Fibroblast of lung (primary cell): ENCODE results near the gene OTC.

ENCODE experiments used
- CTCF ChIP-seq, 2 donors: IDR thresholded peaks in 1 of 2; conservative IDR thresholded peaks in 1 of 2; 1 replicate in 1 of 2; 2 replicates in 1 of 2; pipeline ENCODE4 v1.5.1; 2011 to 2012; ENCODE audit warnings: low read length in 2 of 2, control low read depth in 1 of 2, inconsistent platforms in 1 of 2, low read depth in 1 of 2, mild to moderate bottlenecking in 1 of 2
- EZH2 ChIP-seq: IDR thresholded peaks from 2 replicates; pipeline ENCODE4 v1.5.1; 2012; ENCODE audit warnings: low read length, control low read depth, mild to moderate bottlenecking; ENCODE audit errors: missing control alignments

GRCh38 chrX:38311743-38312142 lies 40.7 kb upstream of the OTC start:
- TF ChIP-seq CTCF (conservative IDR thresholded peaks at IDR 0.05 in 1 of 2, IDR thresholded peaks at IDR 0.05 in 1 of 2; ENCODE audit: low read depth in 1 of 2, low read length in 2 of 2) (no peak), EZH2 (no peak)
